ENCODE data around the gene DNAI7. TPM values are rescaled to one million over a fixed set of nuclear protein-coding genes. Genes with fewer than 3 reads are reported as not detected.

DNAI7 gene
- total RNA-seq, 1 donor from 2014 or later = 0.23 TPM

- H3K9ac ChIP-seq (ENCODE audit: low read length) = no peak overlapping the region
- Mint-ChIP-seq H3K27me3 (ENCODE audit: low read depth, unreplicated experiment) (peaks cover 2% of the 10 kb centered on the region), H3K9me3 (ENCODE audit: unreplicated experiment) (no peaks in the 10 kb centered on the region), H3K4me3 (ENCODE audit: unreplicated experiment) (no peak overlapping the region), H3K4me1 (ENCODE audit: low read depth, unreplicated experiment) (no peaks in the 10 kb centered on the region), H3K36me3 (ENCODE audit: low read depth, unreplicated experiment) (no peaks in the 10 kb centered on the region), H3K27ac (ENCODE audit: unreplicated experiment) (no peak overlapping the region)
- H3K27ac ChIP-seq (ENCODE audit: low read depth, low read length) = no peak overlapping the region
- H3K4me3 ChIP-seq (ENCODE audit: insufficient read depth, low read depth, low read length) = no peak overlapping the region
- no peaks in the 10 kb centered on the region for H3K79me2 ChIP-seq (ENCODE audit: insufficient read depth, low read length)
- no peak for DNase-seq (ENCODE audit: low read depth)
- FAIRE-seq = no peak
- no peaks in the 10 kb centered on the region for H3K36me3 ChIP-seq (ENCODE audit: insufficient read depth, low read length)
- H4K20me1 ChIP-seq (ENCODE audit: insufficient read depth, low read length) = no peaks in the 10 kb centered on the region
- no peak overlapping the region for H2AFZ ChIP-seq (ENCODE audit: low read depth, low read length)
- no peaks in the 10 kb centered on the region for H3K27me3 ChIP-seq (ENCODE audit: insufficient read depth, low read length)
- H3K4me1 ChIP-seq (ENCODE audit: insufficient read depth, low read length) = no peaks in the 10 kb centered on the region
- no peaks in the 10 kb centered on the region for H3K9me3 ChIP-seq (ENCODE audit: insufficient read depth, low read depth, low read length)
- TF ChIP-seq CTCF (IDR thresholded peaks at IDR 0.05; ENCODE audit: insufficient read depth, low read depth, low read length) (no peak), EZH2 (IDR thresholded peaks at IDR 0.05; ENCODE audit: insufficient read depth, low read length) (no peak)
- H3K4me2 ChIP-seq (ENCODE audit: low read length) = no peak overlapping the region
Measured at GRCh38 chr12:25123126-25123525, 71.8 kb downstream of the DNAI7 start.

GRCh38 chr12:25121916-25122315 is 73.0 kb downstream of the DNAI7 start:
- Mint-ChIP-seq H3K9me3 (ENCODE audit: unreplicated experiment) (no peaks in the 10 kb centered on the region), H3K27me3 (ENCODE audit: low read depth, unreplicated experiment) (peaks cover 2% of the 10 kb centered on the region), H3K4me3 (ENCODE audit: unreplicated experiment) (no peak overlapping the region), H3K4me1 (ENCODE audit: low read depth, unreplicated experiment) (no peaks in the 10 kb centered on the region), H3K36me3 (ENCODE audit: low read depth, unreplicated experiment) (no peaks in the 10 kb centered on the region), H3K27ac (ENCODE audit: unreplicated experiment) (no peak overlapping the region)
- H3K4me1 ChIP-seq (ENCODE audit: insufficient read depth, low read length) = no peaks in the 10 kb centered on the region
- peak overlapping the region; percentile 27 for H3K4me2 ChIP-seq (ENCODE audit: low read length)
- H3K79me2 ChIP-seq (ENCODE audit: insufficient read depth, low read length) = no peaks in the 10 kb centered on the region
- no peak overlapping the region for H3K27ac ChIP-seq (ENCODE audit: low read depth, low read length)
- H3K9ac ChIP-seq (ENCODE audit: low read length) = no peak overlapping the region
- H3K36me3 ChIP-seq (ENCODE audit: insufficient read depth, low read length) = no peaks in the 10 kb centered on the region
- TF ChIP-seq CTCF (IDR thresholded peaks at IDR 0.05; ENCODE audit: insufficient read depth, low read depth, low read length) = no peak
- TF ChIP-seq EZH2 (IDR thresholded peaks at IDR 0.05; ENCODE audit: insufficient read depth, low read length) = no peak
- FAIRE-seq (no peak), DNase-seq (ENCODE audit: low read depth) (peak; percentile 42)
- no peak overlapping the region for H3K4me3 ChIP-seq (ENCODE audit: insufficient read depth, low read depth, low read length)
- no peaks in the 10 kb centered on the region for H4K20me1 ChIP-seq (ENCODE audit: insufficient read depth, low read length)
- no peaks in the 10 kb centered on the region for H3K27me3 ChIP-seq (ENCODE audit: insufficient read depth, low read length)
- no peak overlapping the region for H2AFZ ChIP-seq (ENCODE audit: low read depth, low read length)
- no peaks in the 10 kb centered on the region for H3K9me3 ChIP-seq (ENCODE audit: insufficient read depth, low read depth, low read length)

DNA sequence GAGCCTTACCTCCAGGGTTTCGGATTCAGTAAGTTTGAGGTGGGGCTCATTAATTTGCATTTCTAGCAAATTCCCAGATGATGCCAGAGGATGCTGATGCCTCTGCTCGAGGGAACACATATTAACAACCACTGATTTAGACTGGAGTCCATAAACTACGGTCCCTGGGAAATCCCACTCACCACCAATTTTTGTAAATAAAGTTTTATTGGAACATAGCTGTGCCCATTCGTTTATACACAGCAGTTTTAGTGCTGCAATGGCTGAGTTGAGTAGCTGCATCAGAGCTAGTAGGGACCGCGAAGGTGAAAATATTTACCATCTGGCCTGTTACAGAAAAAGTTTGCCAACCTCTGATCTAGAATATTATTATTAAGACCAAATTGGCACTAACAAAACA is 73.8 kb downstream of the DNAI7 start:
- Histone ChIP-seq H3K4me2 (ENCODE audit: low read length) (no peak overlapping the region), H3K9me3 (ENCODE audit: insufficient read depth, low read depth, low read length) (no peaks in the 10 kb centered on the region), H4K20me1 (ENCODE audit: insufficient read depth, low read length) (no peaks in the 10 kb centered on the region), H3K27ac (ENCODE audit: low read depth, low read length) (no peak overlapping the region), H3K9ac (ENCODE audit: low read length) (no peak overlapping the region), H3K4me1 (ENCODE audit: insufficient read depth, low read length) (no peaks in the 10 kb centered on the region), H3K4me3 (ENCODE audit: insufficient read depth, low read depth, low read length) (no peak overlapping the region), H3K27me3 (ENCODE audit: insufficient read depth, low read length) (no peaks in the 10 kb centered on the region), H3K79me2 (ENCODE audit: insufficient read depth, low read length) (no peaks in the 10 kb centered on the region), H3K36me3 (ENCODE audit: insufficient read depth, low read length) (no peaks in the 10 kb centered on the region), H2AFZ (ENCODE audit: low read depth, low read length) (no peak overlapping the region)
- no peak overlapping the region for H3K4me3 Mint-ChIP-seq (ENCODE audit: unreplicated experiment)
- H3K36me3 Mint-ChIP-seq (ENCODE audit: low read depth, unreplicated experiment) = no peaks in the 10 kb centered on the region
- FAIRE-seq = no peak
- no peak for DNase-seq (ENCODE audit: low read depth)
- no peaks in the 10 kb centered on the region for H3K27me3 Mint-ChIP-seq (ENCODE audit: low read depth, unreplicated experiment)
- H3K4me1 Mint-ChIP-seq (ENCODE audit: low read depth, unreplicated experiment) = no peaks in the 10 kb centered on the region
- no peaks in the 10 kb centered on the region for H3K9me3 Mint-ChIP-seq (ENCODE audit: unreplicated experiment)
- no peak for TF ChIP-seq EZH2 (IDR thresholded peaks at IDR 0.05; ENCODE audit: insufficient read depth, low read length)
- TF ChIP-seq CTCF (IDR thresholded peaks at IDR 0.05; ENCODE audit: insufficient read depth, low read depth, low read length) = no peak
- no peak overlapping the region for H3K27ac Mint-ChIP-seq (ENCODE audit: unreplicated experiment)
